GM18873 (cell line): ENCODE data around the gene CFAP68.
A peak's percentile ranks its signal among the peaks of the same experiment; 100 is the strongest.

Experiments
- ATAC-seq: cut with Tn5 transposase; IDR thresholded peaks from one replicate; pipeline ENCODE4 v1.9.1; 2021; ENCODE audit warnings: mild to moderate bottlenecking, moderate library complexity, moderate number of reproducible peaks; ENCODE audit not compliant: unreplicated experiment, low FRiP score

Gene CFAP68

GRCh38 chr11:111878849-111879636 lies at the start of gene CFAP68, which contains the start of gene FDXACB1:
CFAP68 (plus strand) TSS chr11:111879541; CDS start chr11:111879561, 20 bp downstream.
FDXACB1 (minus strand) TSS chr11:111879165; CDS start chr11:111879132, 33 bp downstream.
- peak; percentile 84 for ATAC-seq

GRCh38 chr11:111833524-111833923 lies 45.8 kb upstream of the CFAP68 start:
- ATAC-seq = no peak

- no peak for ATAC-seq
Observed at GRCh38 chr11:111834432-111835163, 44.7 kb upstream of the CFAP68 start.

GRCh38 chr11:111835665-111836064 lies 43.7 kb upstream of the CFAP68 start:
- no peak for ATAC-seq

GRCh38 chr11:111836162-111836561 lies 43.2 kb upstream of the CFAP68 start:
- ATAC-seq = no peak

GRCh38 chr11:111836721-111837120 lies 42.6 kb upstream of the CFAP68 start:
- ATAC-seq = peak; percentile 65

- ATAC-seq = no peak
Observed at GRCh38 chr11:111837366-111837891, 41.9 kb upstream of the CFAP68 start.

- no peak for ATAC-seq
Observed at GRCh38 chr11:111838054-111838453, 41.3 kb upstream of the CFAP68 start.

GRCh38 chr11:111840143-111840542 lies 39.2 kb upstream of the CFAP68 start:
- ATAC-seq = no peak

- no peak for ATAC-seq
Observed at GRCh38 chr11:111841370-111842053, 37.8 kb upstream of the CFAP68 start.

GRCh38 chr11:111843661-111844060 lies 35.7 kb upstream of the CFAP68 start:
- ATAC-seq = no peak

- no peak for ATAC-seq
Observed at GRCh38 chr11:111845276-111846028, 33.9 kb upstream of the CFAP68 start.

- no peak for ATAC-seq
Observed at GRCh38 chr11:111846063-111846462, 33.3 kb upstream of the CFAP68 start.

GRCh38 chr11:111846636-111847035 lies 32.7 kb upstream of the CFAP68 start:
- no peak for ATAC-seq

GRCh38 chr11:111849631-111850030 lies 29.7 kb upstream of the CFAP68 start:
- no peak for ATAC-seq

GRCh38 chr11:111851067-111851466 lies 28.3 kb upstream of the CFAP68 start:
- ATAC-seq = no peak

- ATAC-seq = no peak
Observed at GRCh38 chr11:111851636-111852035, 27.7 kb upstream of the CFAP68 start.

GRCh38 chr11:111852103-111852502 lies 27.2 kb upstream of the CFAP68 start:
- ATAC-seq = no peak

GRCh38 chr11:111855506-111855905 lies 23.8 kb upstream of the CFAP68 start:
- ATAC-seq = no peak

- ATAC-seq = no peak
Observed at GRCh38 chr11:111860257-111860656, 19.1 kb upstream of the CFAP68 start.
